MM.1S (cell line): ENCODE data around the gene SYNPO2.

Experiments
- CTCF ChIP-seq: fragments of 300-600 bp; sonication (generic); IDR thresholded peaks from 2 replicates; pipeline ENCODE4 v1.5.1; 2016; ENCODE audit warnings: antibody characterized with exemption, low read length, mixed read lengths
- EZH2 ChIP-seq: fragments of 300-600 bp; sonication (generic); optimal IDR thresholded peaks from 2 replicates; pipeline ENCODE3; 2017; ENCODE audit warnings: low read depth, mild to moderate bottlenecking, antibody characterized with exemption, low read length, mixed read lengths
- EZH2phosphoT487 ChIP-seq: fragments of 300-600 bp; sonication (generic); IDR thresholded peaks from 2 replicates; pipeline ENCODE4 v1.6.1; 2018; ENCODE audit warnings: antibody characterized with exemption, low read length

DNA sequence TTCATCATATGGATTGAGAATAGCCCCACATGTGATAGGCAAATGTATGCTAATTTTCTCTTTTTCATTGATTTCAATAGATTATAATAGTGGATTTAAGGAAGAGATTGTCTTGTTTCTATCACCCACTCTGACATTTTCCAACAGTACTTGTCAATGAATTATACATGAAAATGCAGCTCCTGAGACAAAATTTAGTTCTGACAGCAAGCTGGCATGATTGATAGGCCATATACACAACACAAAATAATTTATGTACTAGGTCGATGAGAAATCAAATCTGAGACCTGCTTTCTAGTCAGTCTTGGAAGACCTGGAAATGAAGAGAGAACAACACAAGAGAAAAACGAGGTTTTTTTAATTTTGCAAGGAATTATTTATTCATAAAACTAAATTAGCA is 129.0 kb downstream of the SYNPO2 start:
- no peak for TF ChIP-seq EZH2phosphoT487
- no peak for TF ChIP-seq CTCF
- no peak for TF ChIP-seq EZH2
